ENCODE data around the gene NFKBIZ.

GRCh38 chr3:101900736-101901135 lies 51.4 kb downstream of the NFKBIZ start:
- TF ChIP-seq CTCF (IDR thresholded peaks at IDR 0.05), result no peak
- TF ChIP-seq POLR2A (IDR thresholded peaks at IDR 0.05), result no peak
